ENCODE measurements around the gene ZNF30. TPM values are rescaled to one million over a fixed set of nuclear protein-coding genes. Genes with fewer than 3 reads are reported as not detected.

ZNF30 gene
- total and polyA plus RNA-seq, 4 donors = 1.3 to 1.8 (median 1.7) TPM

GRCh38 chr19:34881982-34882381 is 44.7 kb upstream of the ZNF30 start:
- TF ChIP-seq TAF1 (conservative IDR thresholded peaks at IDR 0.05) (no peak), CTCF (IDR thresholded peaks at IDR 0.05; ENCODE audit: low read depth, low read length, missing input control) (no peak), EGR1 (IDR thresholded peaks at IDR 0.05; ENCODE audit: low read depth in 2 of 2) (no peak), MAX (IDR thresholded peaks at IDR 0.05) (no peak), SP1 (IDR thresholded peaks at IDR 0.05) (no peak), FOXA1 (IDR thresholded peaks at IDR 0.05) (no peak), REST (IDR thresholded peaks at IDR 0.05) (no peak), FOXA2 (IDR thresholded peaks at IDR 0.05) (no peak), RXRA (IDR thresholded peaks at IDR 0.05) (no peak), YY1 (IDR thresholded peaks at IDR 0.05) (no peak), HNF4G (IDR thresholded peaks at IDR 0.05) (no peak), ZBTB33 (IDR thresholded peaks at IDR 0.05) (no peak), NR2F2 (IDR thresholded peaks at IDR 0.05) (no peak), RAD21 (IDR thresholded peaks at IDR 0.05) (no peak), ATF3 (IDR thresholded peaks at IDR 0.05) (no peak)
- H3K4me3 ChIP-seq (ENCODE audit: low read depth in 1 of 3, low read length in 3 of 3) = no peak overlapping the region
- no peak for DNase-seq (ENCODE audit: low spot score)
- no peaks in the 10 kb centered on the region for H3K36me3 ChIP-seq (ENCODE audit: control insufficient read depth in 4 of 4, insufficient read depth in 3 of 4, low read depth in 1 of 4, low read length in 3 of 4)
- peaks cover 0 to 2% (median 0%) of the 10 kb centered on the region in 4 donors for H3K27me3 ChIP-seq (ENCODE audit: control insufficient read depth in 4 of 4, insufficient read depth in 4 of 4, low read length in 3 of 4)
- 51% methylated on average over 1 of the region's 1 CpG for WGBS
- no peaks in the 10 kb centered on the region for H3K4me1 ChIP-seq (ENCODE audit: control insufficient read depth in 4 of 4, insufficient read depth in 4 of 4, low read length in 3 of 4)
- H3K27ac ChIP-seq (ENCODE audit: low read depth in 1 of 2, low read length in 2 of 2) = no peak overlapping the region
- peaks cover 4 to 22% (median 10%) of the 10 kb centered on the region in 4 donors for H3K9me3 ChIP-seq (ENCODE audit: control insufficient read depth in 4 of 4, low read length in 3 of 4)
- no peak overlapping the region for H3K9ac ChIP-seq (ENCODE audit: low read depth in 1 of 2, low read length in 2 of 2)

DNA sequence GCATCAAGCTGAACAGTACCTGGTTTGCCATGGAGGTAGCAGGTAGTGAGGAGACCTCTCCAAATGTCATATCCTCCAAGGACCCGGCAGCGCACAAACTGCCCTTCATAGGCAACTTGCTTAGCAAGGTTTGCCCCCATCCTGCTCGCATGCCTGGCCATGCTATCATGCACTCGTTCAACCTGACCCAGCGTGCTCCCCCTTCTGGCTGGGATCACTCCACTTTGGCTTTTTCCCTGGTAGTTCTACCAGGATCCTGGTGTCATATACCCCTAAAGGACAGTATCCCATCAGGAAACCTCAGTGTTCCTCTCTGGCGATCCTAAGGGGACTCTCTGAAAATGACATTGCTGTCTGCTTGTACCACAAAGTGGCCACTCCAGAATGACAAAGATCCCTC is 38.6 kb upstream of the ZNF30 start:
- Histone ChIP-seq H3K27me3 (ENCODE audit: control insufficient read depth in 4 of 4, insufficient read depth in 4 of 4, low read length in 3 of 4) (no peaks in the 10 kb centered on the region), H3K4me3 (ENCODE audit: low read depth in 1 of 3, low read length in 3 of 3) (no peak overlapping the region), H3K27ac (ENCODE audit: low read depth in 1 of 2, low read length in 2 of 2) (no peak overlapping the region), H3K9me3 (ENCODE audit: control insufficient read depth in 4 of 4, low read length in 3 of 4) (peaks cover 4 to 19% (median 14%) of the 10 kb centered on the region in 4 donors), H3K4me1 (ENCODE audit: control insufficient read depth in 4 of 4, insufficient read depth in 4 of 4, low read length in 3 of 4) (no peaks in the 10 kb centered on the region), H3K36me3 (ENCODE audit: control insufficient read depth in 4 of 4, insufficient read depth in 3 of 4, low read depth in 1 of 4, low read length in 3 of 4) (no peaks in the 10 kb centered on the region), H3K9ac (ENCODE audit: low read depth in 1 of 2, low read length in 2 of 2) (no peak overlapping the region)
- no peak for DNase-seq (ENCODE audit: low spot score)
- 76% methylated on average over 6 of the region's 6 CpGs for WGBS
- TF ChIP-seq FOXA2 (IDR thresholded peaks at IDR 0.05) (no peak), EGR1 (IDR thresholded peaks at IDR 0.05; ENCODE audit: low read depth in 2 of 2) (no peak), ATF3 (IDR thresholded peaks at IDR 0.05) (no peak), ZBTB33 (IDR thresholded peaks at IDR 0.05) (no peak), RAD21 (IDR thresholded peaks at IDR 0.05) (no peak), GABPA (IDR thresholded peaks at IDR 0.05 in 1 of 2, conservative IDR thresholded peaks at IDR 0.05 in 1 of 2) (no peak), FOXA1 (IDR thresholded peaks at IDR 0.05) (no peak), TAF1 (conservative IDR thresholded peaks at IDR 0.05) (no peak), CTCF (IDR thresholded peaks at IDR 0.05; ENCODE audit: low read depth, low read length, missing input control) (no peak), MAX (IDR thresholded peaks at IDR 0.05) (no peak), SP1 (IDR thresholded peaks at IDR 0.05) (no peak), NR2F2 (IDR thresholded peaks at IDR 0.05) (no peak), RXRA (IDR thresholded peaks at IDR 0.05) (no peak)
